Measurements from ENCODE around the gene POU2F1.

POU2F1 gene

GRCh38 chr1:167247754-167248153, 27.1 kb downstream of the POU2F1 start:
- no peak overlapping the region for H3K4me3 ChIP-seq (ENCODE audit: low read depth, low read length)
- TF ChIP-seq CTCF (IDR thresholded peaks at IDR 0.05; ENCODE audit: low read depth, low read length) = no peak

GRCh38 chr1:167248707-167249642, 28.3 kb downstream of the POU2F1 start:
- H3K4me3 ChIP-seq (ENCODE audit: low read depth, low read length) = no peak overlapping the region

GRCh38 chr1:167249702-167250101, 29.0 kb downstream of the POU2F1 start:
- no peak for TF ChIP-seq CTCF (IDR thresholded peaks at IDR 0.05; ENCODE audit: low read depth, low read length)
- H3K4me3 ChIP-seq (ENCODE audit: low read depth, low read length) = no peak overlapping the region

More at GRCh38 chr1:167248707-167249642, 28.3 kb downstream of the POU2F1 start:
- TF ChIP-seq CTCF (IDR thresholded peaks at IDR 0.05; ENCODE audit: low read depth, low read length) = no peak

- H3K4me3 ChIP-seq (ENCODE audit: low read depth, low read length) = no peak overlapping the region
- no peak for TF ChIP-seq CTCF (IDR thresholded peaks at IDR 0.05; ENCODE audit: low read depth, low read length)
Observed at GRCh38 chr1:167250482-167250881, 29.8 kb downstream of the POU2F1 start.

- no peak for TF ChIP-seq CTCF (IDR thresholded peaks at IDR 0.05; ENCODE audit: low read depth, low read length)
- no peak overlapping the region for H3K4me3 ChIP-seq (ENCODE audit: low read depth, low read length)
Observed at GRCh38 chr1:167251472-167251871, 30.8 kb downstream of the POU2F1 start.

- TF ChIP-seq CTCF (IDR thresholded peaks at IDR 0.05; ENCODE audit: low read depth, low read length) = no peak
- no peak overlapping the region for H3K4me3 ChIP-seq (ENCODE audit: low read depth, low read length)
Observed at GRCh38 chr1:167252986-167253385, 32.3 kb downstream of the POU2F1 start.

GRCh38 chr1:167258858-167259257, 38.2 kb downstream of the POU2F1 start:
- no peak for TF ChIP-seq CTCF (IDR thresholded peaks at IDR 0.05; ENCODE audit: low read depth, low read length)
- no peak overlapping the region for H3K4me3 ChIP-seq (ENCODE audit: low read depth, low read length)
